ENCODE data around the gene NCLN.

DNA sequence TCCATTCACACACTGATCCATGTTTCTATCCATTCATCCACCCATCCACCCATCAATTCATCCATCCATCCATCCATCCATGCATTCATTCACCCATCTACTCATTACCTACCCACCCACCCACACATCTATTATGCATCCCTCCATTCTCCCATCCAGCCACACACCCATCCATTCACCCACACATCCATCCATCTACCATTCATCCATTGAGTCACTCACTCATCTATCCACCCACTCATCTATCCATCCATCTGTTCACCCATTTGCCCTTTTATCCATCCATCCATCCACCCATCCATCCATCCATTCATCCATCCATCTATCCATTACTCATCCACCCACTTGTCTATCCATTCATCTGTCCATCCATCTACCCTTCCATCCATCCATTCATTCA is 68.8 kb downstream of the NCLN start:
- TF ChIP-seq, protein P1, sequence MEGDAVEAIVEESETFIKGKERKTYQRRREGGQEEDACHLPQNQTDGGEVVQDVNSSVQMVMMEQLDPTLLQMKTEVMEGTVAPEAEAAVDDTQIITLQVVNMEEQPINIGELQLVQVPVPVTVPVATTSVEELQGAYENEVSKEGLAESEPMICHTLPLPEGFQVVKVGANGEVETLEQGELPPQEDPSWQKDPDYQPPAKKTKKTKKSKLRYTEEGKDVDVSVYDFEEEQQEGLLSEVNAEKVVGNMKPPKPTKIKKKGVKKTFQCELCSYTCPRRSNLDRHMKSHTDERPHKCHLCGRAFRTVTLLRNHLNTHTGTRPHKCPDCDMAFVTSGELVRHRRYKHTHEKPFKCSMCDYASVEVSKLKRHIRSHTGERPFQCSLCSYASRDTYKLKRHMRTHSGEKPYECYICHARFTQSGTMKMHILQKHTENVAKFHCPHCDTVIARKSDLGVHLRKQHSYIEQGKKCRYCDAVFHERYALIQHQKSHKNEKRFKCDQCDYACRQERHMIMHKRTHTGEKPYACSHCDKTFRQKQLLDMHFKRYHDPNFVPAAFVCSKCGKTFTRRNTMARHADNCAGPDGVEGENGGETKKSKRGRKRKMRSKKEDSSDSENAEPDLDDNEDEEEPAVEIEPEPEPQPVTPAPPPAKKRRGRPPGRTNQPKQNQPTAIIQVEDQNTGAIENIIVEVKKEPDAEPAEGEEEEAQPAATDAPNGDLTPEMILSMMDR (conservative IDR thresholded peaks at IDR 0.05 in 1 of 2, IDR thresholded peaks at IDR 0.05 in 1 of 2; ENCODE audit: low read depth in 1 of 2, low read length in 2 of 2) = no peak
- TF ChIP-seq EZH2 (IDR thresholded peaks at IDR 0.05; ENCODE audit: low read length, missing control alignments) = no peak
